ENCODE data around the gene CNTN1.

The CNTN1 gene

DNA sequence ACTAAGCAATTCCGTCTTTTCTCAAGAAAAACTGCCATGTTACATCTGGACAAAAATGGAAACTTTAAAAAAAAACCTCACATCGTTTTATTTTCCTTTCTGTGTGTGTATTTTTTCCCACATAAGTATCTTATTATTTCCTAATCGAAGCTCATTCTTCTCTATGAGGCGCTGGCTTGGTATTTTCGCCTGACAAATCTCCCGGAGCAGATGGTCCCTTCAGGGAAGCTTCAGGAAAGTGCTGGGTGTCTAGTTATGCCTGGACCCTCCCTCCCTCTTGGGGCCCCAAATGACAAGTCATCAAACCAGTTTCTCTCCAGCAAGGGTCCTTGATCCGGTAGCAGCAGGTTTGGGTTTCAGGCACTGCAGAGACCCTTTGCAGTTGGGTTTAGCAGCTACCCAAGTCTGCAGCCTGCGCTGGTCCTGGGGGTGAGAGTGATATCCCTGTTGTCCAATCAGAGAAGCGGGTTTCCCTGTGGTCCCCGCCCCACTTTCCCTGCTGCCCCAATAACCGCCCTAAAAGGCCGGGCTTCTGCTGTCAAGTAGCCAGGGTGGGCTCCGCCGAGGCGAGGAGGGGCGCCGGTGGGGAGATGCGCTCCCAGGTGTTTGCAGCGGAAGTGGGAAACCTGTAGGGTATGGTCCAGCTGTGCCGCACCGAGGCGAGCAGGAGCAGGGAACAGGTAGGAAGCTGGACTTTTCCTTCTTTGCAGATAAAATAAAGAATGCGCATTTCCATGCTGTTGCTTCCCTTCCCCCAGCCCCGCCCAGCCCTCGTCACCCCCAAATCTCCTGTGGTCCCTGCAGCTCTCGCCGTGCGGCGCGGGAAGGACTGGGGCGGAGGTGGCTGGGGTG, at the start of gene CNTN1:
TSS of gene CNTN1 (plus strand) at position 527 of the 852 bp plus-strand sequence.
- DNase-seq (ENCODE audit: low read depth), result no peak

DNA sequence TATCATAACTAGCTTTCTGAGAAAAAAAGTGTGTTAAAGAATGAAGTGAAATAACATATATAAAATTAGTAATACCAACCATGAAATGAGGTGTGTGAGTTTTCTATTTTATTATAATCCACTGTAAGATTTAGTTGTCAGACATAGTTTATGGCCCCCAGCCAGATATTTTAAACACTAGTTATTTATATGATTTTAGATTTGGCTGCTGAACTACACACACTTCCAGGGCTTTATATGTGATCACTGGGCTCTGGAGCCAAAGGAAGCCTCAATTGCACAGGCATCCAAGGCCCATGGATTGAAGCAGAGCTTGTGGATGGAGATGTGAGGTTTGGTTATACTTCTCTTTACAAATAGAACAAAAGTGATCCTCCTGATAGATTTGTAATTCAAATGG, 48.7 kb upstream of the CNTN1 start:
- no peak for DNase-seq (ENCODE audit: low read depth)

DNA sequence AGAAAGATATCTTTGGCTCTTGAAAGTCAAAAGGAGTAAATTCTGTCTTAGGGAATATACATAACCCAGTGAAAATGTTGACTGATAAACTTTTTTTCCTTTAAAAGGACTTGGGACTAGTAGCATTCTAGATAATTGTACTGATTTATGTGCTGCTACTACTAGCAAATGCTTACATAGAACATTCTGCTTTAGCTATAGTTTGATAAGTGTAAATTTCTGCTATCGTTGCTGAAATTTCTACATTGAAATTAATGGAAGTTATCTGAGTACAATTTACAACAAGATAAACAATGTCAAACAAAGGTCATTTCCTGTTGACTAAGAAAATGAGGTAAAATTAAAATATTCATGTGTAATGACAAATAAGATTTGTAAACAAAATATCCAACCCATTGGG, 48.3 kb upstream of the CNTN1 start:
- DNase-seq (ENCODE audit: low read depth), result no peak

DNA sequence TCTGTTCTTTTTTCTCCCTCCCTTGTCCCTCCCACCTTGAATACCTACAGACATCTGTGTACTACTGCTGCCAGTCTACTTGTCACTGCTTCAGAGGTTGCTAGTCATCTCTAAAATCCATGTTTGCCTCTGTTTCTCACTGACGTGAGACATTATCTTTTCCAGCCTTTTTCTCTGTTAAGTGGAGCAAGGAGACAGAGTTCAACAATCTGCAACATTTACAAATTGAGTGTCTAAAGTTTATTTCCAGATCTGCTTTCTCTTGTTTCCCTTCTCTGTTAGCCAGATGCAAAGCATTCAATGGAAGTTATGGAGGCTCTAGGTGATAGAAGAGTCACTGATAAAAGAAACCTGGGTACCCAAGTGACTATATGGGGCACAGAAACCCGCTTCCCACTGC, 47.5 kb upstream of the CNTN1 start:
- DNase-seq (ENCODE audit: low read depth), result no peak

DNA sequence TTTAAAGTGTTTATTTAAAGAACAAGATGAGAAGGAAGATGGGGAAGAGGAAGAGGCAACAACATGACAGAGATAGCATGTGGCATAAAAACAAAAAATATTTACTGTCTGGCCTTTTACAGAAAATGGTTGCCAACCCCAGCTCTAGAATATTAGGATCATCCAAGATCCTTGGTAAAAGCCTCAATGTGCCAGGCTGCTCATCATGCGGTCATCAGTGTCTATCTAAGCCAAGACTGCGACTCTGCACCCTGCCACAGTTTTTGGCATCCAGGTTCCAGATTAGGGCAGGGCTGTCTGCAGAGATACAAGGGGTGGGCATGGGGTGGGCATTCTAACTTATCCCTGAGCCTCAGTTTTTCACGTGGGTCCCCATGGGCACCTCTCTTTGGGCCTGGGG, 46.9 kb upstream of the CNTN1 start:
- no peak for DNase-seq (ENCODE audit: low read depth)

DNA sequence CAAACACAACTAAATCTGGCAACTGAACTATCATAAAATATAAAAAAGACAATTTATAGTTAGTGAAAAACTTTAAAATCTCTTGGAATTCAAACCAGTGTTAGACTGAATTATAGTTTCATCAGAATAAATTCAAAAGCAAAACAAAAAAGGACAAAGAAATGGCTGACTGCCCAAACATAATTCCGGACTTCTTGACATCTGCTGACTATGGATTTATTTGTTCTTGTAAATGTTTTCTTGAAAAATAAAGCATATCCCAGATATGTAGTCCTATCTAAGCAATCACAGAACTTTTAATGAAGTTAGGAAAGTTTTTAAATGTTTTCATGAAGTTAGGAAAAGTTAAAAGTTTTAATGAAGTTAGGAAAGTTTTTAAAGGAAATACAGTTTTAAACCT, 45.8 kb upstream of the CNTN1 start:
- no peak for DNase-seq (ENCODE audit: low read depth)

DNA sequence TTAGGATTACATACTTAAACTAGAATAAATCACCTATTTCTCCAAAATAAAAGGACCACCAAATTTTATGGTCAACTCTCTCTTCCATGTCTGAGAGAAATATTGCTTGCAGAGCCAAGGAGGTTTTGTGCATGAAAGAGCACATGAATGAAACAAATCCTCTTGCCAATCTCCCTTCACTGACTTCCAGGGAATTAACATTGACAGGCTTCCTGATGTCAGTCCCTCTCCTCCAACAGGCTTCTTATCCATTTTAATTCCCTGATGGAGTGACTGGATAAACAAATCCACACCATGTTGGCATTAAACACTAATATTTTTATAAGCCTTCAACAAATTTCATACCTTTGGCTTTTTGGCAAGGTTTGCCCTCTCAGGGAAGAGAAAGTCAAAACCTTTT, 45.3 kb upstream of the CNTN1 start:
- DNase-seq (ENCODE audit: low read depth), result no peak

DNA sequence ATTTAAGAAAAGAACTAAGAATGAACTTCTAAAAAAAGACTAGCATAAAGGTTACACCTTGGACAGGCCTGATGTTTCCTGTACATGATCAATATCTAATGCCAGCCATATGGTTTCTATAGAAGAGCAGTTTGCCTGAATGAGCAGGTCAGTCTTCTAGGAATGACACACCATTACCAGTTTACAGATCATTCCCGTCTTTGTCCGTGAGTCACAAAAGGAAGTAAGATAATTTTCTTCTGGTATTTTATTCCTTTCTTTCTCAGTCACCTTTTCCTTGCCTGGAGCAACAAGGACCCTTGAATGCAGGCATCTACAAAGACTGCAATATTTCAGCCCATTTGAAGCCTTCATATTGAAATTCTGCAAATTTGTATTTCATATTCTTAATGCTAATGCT, 44.6 kb upstream of the CNTN1 start:
- DNase-seq (ENCODE audit: low read depth), result no peak

DNA sequence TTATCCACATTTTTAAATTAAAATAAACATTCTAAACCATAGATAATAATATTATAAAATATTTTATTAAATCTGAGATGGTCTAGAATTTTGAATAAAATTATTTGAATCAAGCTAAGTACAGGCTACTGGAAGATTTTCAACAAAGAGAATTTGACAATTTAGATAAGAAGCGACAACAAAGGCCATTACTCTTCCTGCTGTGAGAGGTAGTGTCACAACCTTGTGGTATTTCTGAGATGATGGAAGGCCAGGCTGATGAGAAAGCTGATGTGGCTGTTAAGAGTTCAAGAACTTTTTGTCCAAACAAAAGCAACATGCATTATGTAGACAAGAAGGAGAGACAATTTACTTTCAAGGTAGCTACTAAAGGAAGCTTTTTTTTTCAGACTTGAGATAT, 43.7 kb upstream of the CNTN1 start:
- DNase-seq (ENCODE audit: low read depth), result no peak

DNA sequence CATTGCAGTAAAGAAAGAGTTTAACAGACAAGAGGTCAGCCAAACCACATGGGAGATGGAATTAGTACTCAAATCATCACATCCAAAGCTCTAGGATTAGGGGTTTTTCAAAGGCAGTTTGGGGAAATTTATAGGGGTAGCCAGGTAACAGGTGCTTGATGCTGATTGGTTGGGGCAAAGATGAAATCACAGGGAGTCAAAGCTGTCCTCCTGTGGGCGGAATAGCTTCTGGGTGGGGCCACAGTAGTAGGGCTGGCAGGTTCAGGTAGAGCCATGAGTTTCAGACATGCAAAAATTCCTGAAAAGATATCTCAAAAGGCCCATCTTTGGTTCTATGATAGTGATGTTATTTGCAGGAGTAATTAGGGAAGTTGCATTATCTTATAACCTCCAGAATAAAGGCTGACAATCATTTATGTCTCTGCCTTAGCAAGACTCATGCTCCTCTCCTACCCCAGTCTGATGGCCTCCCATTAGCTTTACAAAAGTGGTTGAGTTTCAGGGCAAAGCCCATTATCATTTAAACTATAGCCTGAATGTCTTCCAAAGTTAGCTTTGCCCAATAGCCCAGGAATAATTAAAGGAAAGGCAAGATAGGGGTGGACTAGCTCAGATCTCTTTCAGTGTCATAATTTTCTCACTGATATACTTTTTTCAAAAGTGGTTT, 42.1 kb upstream of the CNTN1 start:
- DNase-seq (ENCODE audit: low read depth), result no peak

DNA sequence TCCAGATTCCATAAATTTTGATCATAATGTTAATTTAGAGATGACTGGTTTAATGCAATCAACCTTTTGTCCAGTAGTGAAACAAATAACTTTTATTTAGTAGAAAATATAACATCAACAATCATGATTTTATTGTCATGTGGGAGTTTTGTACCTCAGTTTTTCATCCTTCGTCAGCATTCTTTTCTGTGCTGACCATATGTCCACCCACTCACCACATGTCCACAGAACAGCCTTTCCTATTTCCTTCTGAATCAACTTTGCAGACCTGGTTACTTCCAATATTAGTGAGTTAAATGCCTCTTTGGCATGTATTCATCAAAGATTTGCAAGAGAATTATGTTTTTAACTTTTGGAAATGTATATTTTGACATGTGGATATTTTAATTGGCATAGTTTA, 36.8 kb upstream of the CNTN1 start:
- no peak for DNase-seq (ENCODE audit: low read depth)

DNA sequence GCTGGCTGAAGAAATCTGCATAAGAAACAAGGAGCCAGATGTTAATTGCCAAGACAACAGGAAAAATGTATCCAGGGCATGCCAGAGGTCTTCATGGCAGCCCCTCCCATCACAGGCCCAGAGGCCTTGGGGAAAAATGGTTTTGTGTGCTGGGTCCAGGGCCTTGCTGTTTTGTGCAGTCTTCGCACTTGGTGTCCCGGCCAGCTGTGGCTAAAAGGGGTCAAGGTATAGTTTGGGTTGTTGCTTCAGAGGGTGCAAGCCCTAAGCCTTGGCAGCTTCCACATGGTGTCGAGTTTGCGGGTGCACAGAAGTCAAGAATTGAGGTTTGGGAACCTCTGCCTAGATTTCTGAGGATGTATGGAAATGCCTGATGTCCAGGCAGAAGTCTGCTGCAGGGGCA, 29.9 kb upstream of the CNTN1 start:
- DNase-seq (ENCODE audit: low read depth), result no peak

DNA sequence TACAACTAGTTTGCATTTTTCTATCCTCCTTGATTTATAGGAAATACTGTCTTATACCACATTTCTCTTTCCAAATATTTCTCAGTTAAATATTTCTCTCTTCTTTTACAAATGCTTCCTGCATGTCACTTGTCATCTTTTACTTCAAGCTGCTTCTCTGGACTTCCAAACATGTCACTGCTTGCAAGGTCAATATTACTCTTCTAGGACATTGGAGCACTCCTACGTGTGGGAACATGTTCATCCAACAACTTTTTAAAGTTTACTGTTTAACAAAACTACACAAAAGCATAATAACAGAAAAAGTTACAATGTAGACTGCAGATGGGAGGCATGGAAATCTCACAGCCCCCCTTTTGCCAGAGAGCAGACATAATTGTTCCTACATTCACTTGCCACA, 28.5 kb upstream of the CNTN1 start:
- DNase-seq (ENCODE audit: low read depth), result no peak

DNA sequence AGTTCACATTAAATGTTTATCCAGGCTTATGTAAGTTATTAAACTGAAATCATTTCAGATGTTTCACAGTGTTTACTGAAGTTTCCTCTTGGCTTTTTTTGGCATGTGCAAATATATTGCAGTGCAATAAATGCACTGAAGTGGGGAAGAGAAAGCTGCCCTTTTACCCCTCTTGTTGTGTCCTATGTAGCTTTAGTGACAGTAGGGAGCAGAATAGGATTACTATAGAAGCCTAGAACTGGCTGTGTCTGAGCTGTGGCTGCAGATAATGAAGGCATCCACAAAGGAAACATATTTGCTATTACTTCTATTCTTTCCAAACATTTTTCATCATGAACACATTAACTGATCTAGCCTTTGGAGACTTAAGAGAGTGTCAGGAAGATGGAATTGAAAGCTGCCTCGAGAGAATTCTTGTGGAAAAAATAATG, 24.1 kb upstream of the CNTN1 start:
- DNase-seq (ENCODE audit: low read depth), result no peak

DNA sequence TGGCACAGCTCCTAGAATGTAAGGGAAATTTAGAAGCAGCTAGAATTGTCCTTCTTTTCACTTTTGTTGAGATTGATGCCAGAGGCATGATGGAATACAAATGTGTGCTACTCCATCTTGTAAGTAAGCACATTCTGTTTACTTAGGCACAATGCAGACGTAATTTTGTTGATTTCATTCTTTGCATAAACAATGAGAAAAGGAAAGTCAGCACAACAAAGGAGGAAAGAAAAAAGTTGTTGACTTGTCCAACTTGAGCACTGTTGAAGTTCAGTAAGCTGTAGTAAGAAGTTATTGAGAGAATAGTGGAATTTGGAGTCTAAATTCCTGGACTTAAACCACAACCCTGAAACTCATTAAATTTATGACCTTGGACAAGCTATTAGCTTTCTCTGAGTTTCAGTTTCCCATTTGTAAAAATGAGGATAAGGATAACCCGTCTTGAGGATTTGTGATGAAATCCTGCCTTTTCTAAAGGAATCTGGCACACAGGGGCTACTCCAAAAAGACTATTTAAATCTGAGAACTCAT, 19.4 kb upstream of the CNTN1 start:
- no peak for DNase-seq (ENCODE audit: low read depth)

DNA sequence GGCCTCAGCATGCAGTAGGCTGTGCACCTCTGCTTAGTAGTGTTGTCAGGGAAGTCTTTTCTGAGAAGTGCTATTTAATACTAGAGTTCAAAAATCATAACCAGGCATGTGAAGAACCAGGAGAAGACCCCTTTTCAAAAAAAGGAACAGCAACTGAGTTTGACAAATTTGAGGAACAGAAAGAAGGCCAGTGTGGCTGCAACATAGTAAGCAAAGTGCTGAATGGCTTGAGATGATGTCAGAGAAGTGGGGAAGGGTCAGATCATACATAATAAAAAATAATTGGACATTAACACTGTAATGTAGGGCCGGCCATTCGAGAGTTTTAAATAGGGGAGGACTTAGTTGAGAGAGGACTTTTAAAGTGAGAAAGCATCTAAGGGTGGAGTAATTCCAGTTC, 11.1 kb upstream of the CNTN1 start:
- DNase-seq (ENCODE audit: low read depth), result no peak

DNA sequence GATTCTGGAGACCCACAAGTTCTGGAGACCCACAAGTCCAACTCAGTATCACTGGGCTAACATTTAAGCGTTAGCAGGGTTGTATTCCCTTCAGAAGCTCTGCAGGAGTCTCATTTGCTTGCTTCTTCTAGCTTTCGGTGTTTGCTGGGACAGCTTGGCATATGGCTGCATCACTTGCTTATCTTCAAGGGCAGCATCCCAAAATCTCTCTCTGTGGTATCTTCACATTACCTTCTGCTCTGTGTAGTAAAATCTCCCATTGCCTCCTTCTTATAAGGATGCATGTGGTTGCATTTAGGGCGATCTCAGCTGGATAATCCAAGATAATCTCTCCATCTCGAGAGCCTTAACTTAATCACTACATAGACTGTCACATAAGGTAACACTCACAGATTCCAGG, 7.3 kb upstream of the CNTN1 start:
- DNase-seq (ENCODE audit: low read depth), result no peak

DNA sequence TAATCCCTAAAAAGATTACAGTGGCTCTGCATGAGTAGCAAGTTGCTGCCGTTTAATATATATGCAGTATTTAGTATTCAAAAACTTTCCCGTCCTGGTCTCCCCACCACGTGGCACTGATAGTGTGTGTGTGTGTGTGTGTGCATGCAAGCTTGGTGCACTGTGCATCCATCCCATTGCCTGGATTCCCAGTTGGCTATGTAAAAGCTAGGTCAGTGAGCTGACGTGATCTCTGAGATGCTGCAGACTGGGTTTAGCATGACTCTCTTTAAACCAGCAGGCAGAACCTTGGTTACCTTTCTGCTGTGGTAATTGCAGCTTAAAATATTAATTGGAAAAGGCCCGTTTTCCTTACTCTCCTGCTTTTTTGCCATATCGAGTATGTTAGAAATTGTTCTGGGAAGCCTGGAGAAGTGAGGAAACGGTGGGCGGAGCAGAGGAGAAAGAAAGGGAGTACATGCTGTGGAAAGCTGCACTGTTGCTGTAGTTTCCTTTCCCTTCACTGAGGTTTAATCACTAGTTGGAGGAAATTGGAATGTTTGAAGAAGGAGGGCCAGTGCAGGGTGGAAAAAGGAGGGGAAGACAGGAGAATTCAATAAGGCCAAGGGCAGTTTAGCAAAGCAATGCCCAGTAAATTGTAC, 4.0 kb upstream of the CNTN1 start:
- DNase-seq (ENCODE audit: low read depth), result no peak

DNA sequence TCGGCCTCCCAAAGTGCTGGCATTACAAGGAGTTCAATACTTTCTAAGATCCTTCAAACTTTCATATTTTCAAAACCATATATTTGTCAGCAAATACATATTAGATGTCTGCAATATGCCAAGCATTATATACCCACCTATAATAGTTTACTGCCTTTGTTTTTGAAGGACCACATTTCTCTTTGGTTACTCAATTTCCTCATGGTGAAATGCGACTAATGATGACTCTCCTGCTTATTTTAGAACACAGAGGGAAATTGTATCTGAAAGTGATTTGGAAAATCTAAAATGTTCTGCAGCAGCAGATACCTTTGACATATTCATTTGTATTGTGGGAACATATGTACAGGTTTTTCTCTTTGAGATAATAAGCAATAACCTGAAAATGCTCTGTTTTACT, 2.7 kb upstream of the CNTN1 start:
- DNase-seq (ENCODE audit: low read depth), result no peak

DNA sequence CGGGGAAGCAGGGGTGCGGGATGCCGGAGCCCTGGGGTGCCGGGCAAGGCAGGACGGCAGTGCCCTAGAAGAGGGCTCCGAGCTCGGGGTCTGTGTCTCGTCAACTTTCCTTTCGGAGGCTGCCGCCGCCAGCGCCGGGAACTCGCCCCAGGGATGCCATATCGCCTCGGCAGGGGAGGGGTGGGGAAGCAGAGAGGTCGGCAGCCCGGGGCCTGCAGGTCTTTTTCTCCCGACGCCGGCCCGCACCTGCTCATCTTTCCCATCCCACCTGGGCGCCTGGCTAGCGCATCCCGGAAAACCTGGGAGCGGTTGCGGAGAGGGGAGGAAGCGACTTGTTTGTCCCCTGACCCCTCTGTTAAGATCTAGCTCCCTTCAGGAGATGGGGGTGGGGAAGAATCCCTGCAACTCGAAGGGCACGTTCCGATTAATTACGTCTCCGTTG, 547 bp downstream of the CNTN1 start:
- DNase-seq (ENCODE audit: low read depth), result no peak

DNA sequence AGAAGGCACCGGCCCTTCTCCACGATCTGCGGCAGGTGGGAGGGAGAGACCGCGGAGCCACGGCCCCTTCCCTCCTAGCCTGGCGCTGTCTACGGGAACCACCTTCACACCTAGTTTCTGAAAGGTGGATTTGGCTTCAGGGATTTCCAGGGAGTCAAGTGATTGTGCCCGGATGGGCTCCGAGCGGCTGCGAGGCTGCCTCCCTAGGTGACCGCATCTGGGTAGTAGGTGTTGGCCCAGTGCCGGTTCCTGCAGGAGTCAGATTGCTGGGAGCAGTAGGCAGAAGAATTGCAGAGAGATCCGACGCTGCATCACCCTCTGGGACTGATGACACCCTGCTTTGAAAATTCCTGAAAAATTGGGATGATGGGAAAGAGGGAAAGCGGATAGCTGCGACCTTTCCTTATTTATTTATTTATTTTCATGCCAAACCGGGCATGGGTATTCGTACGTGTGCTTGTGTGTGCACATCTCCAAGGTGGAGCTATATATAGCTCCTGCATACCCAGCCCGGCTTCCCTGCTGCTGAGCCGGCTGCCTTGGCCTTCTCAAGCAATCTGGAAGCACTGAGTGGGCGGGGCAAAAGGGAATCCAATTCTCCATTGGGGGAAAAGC, 1.1 kb downstream of the CNTN1 start:
- no peak for DNase-seq (ENCODE audit: low read depth)

DNA sequence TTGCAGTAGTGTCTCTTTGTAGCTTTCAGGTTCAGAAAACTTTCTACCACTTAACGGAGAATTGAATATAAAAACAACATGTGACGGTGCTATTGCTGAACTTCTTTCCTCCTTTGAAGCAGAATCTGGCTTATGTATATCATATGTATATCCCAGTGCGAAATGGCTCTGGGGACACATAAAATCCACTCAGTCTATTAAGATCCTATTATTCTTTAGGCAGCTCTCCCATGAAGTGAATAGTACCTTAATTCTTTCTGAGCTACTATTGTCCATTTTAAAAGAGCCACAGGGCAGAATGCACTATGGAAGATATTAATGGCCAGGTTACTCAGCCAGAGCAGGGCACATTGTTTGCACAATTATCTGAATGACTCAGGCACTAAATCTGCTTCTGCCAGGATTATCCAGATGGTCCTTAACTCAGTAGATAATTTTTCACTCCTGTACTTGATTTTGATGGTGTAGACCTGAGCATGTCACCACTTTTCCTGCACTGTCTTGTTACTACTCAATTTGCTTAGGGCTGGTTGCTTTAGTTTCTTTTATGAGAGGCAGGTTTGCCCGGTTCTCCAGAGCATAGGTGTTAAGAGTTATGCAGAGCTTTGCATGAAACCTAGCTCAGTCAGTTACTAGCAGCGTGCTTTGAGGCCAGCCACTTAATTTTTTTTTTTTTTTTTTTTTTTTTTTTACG, 5.5 kb downstream of the CNTN1 start:
- no peak for DNase-seq (ENCODE audit: low read depth)

All from activated T-helper 9 cell treated with anti-CD3 and anti-CD28 coated beads, Interleukin-2, amount 50 U/mL, for 16 hours (primary cell).